ENCODE data around the gene TTF2. TPM values are rescaled to one million over a fixed set of nuclear protein-coding genes. Genes with fewer than 3 reads are reported as not detected.
A peak's percentile ranks its signal among the peaks of the same experiment; 100 is the strongest.

The TTF2 gene
- total RNA-seq, 1 donor from 2014 or later, result 40.6 TPM

DNA sequence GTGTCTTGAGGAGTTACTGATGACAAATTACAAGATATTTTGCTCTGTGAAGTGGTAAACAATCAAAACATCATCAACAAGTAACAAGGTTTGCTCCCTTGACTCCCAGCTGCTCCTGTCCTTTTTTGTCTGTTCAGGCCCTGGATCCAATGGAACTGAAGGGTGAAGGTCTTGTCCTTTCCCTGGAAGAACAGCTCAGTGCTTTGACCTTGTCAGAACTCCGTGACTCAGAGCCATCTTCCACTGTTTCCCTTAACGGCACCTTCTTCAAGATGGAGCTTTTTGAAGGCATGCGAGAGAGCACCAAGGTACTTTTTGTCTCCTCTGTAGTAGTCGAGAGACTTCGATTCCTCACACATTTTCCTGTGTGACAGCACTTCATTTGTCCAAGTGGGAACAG is 32.5 kb downstream of the TTF2 start:
- H3K36me3 Mint-ChIP-seq, result peaks cover 21% of the 10 kb centered on the region
- peak overlapping the region; percentile 74 for H3K27ac Mint-ChIP-seq
- no peaks in the 10 kb centered on the region for H3K27me3 Mint-ChIP-seq (ENCODE audit: low read depth)
- H3K9me3 Mint-ChIP-seq, result no peaks in the 10 kb centered on the region
- peaks cover 48% of the 10 kb centered on the region for H3K4me1 Mint-ChIP-seq
- TF ChIP-seq, protein P1, sequence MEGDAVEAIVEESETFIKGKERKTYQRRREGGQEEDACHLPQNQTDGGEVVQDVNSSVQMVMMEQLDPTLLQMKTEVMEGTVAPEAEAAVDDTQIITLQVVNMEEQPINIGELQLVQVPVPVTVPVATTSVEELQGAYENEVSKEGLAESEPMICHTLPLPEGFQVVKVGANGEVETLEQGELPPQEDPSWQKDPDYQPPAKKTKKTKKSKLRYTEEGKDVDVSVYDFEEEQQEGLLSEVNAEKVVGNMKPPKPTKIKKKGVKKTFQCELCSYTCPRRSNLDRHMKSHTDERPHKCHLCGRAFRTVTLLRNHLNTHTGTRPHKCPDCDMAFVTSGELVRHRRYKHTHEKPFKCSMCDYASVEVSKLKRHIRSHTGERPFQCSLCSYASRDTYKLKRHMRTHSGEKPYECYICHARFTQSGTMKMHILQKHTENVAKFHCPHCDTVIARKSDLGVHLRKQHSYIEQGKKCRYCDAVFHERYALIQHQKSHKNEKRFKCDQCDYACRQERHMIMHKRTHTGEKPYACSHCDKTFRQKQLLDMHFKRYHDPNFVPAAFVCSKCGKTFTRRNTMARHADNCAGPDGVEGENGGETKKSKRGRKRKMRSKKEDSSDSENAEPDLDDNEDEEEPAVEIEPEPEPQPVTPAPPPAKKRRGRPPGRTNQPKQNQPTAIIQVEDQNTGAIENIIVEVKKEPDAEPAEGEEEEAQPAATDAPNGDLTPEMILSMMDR (IDR thresholded peaks at IDR 0.05; ENCODE audit: unreplicated experiment), result no peak
- no peak for DNase-seq (ENCODE audit: low spot score in 2 of 2, unreplicated experiment in 2 of 2)
- no peak overlapping the region for H3K4me3 Mint-ChIP-seq

DNA sequence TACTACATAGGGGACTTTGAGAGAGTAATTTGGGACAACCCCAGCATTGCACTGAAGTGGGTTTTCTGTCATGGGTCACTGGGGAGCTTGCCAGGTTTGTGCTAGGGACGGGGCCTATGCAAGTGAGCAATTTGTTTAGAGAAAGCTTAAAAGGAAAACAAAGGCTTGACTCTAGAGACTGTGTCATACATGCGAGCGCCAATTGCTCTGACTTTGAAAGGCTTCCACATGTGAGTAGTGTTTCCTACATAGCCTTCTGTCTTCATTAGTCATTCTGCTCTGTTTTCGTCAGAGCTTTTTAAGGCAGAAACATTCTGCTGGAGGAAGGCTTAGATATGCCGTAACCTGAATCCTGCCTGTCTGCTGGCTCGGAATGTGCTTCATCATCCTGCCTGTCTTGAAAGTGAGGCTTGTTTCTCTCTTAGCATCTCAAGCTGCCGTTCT is 33.0 kb downstream of the TTF2 start:
- TF ChIP-seq, protein P1 (IDR thresholded peaks at IDR 0.05; ENCODE audit: unreplicated experiment), result no peak
- peak overlapping the region; percentile 74 for H3K27ac Mint-ChIP-seq
- no peaks in the 10 kb centered on the region for H3K27me3 Mint-ChIP-seq (ENCODE audit: low read depth)
- H3K4me1 Mint-ChIP-seq, result peaks cover 53% of the 10 kb centered on the region
- DNase-seq (ENCODE audit: low spot score in 2 of 2, unreplicated experiment in 2 of 2), result no peak
- H3K9me3 Mint-ChIP-seq, result no peaks in the 10 kb centered on the region
- peaks cover 19% of the 10 kb centered on the region for H3K36me3 Mint-ChIP-seq
- H3K4me3 Mint-ChIP-seq, result no peak overlapping the region

DNA sequence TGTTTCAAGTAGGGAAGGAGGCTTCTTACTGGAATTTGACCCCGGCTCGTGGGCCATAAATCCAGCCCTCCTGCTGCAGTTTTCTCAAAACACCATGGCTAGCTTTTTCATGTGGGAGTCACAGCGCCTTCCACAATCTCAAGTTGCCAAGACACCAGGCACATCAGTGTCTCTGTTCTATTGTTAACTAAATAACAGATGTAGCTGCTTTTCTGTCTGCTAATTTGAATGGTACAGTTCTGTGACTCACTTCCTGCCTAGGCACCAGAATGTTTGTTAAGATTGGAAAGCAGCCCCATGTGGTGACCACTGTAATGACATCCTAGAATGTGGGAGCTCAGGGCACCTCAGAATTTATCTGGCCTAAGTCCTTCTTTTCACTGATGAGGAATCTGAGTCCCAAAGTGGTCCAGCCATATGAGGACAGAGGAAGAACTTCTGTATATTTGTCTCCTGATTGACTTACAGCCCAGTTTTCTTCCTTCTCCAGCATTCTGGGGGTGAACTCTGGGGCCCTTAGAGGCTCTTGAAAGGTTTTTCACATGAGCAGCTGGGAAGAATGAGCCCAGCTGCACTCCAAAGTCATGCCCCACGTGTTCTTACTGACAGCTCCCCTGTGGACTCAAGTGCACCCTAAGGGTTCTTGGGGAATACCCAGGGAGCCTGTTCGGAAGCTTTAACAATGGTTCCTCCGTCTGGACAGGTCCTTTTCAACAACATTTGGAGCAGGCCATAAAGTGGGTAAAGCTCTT is 33.9 kb downstream of the TTF2 start:
- TF ChIP-seq, protein P1 (IDR thresholded peaks at IDR 0.05; ENCODE audit: unreplicated experiment), result peak; percentile 58
- H3K27me3 Mint-ChIP-seq (ENCODE audit: low read depth), result no peaks in the 10 kb centered on the region
- no peak overlapping the region for H3K4me3 Mint-ChIP-seq
- H3K36me3 Mint-ChIP-seq, result peaks cover 15% of the 10 kb centered on the region
- no peak for DNase-seq (ENCODE audit: low spot score in 2 of 2, unreplicated experiment in 2 of 2)
- H3K9me3 Mint-ChIP-seq, result no peaks in the 10 kb centered on the region
- peaks cover 60% of the 10 kb centered on the region for H3K4me1 Mint-ChIP-seq
- peak overlapping the region; percentile 74 for H3K27ac Mint-ChIP-seq

DNA sequence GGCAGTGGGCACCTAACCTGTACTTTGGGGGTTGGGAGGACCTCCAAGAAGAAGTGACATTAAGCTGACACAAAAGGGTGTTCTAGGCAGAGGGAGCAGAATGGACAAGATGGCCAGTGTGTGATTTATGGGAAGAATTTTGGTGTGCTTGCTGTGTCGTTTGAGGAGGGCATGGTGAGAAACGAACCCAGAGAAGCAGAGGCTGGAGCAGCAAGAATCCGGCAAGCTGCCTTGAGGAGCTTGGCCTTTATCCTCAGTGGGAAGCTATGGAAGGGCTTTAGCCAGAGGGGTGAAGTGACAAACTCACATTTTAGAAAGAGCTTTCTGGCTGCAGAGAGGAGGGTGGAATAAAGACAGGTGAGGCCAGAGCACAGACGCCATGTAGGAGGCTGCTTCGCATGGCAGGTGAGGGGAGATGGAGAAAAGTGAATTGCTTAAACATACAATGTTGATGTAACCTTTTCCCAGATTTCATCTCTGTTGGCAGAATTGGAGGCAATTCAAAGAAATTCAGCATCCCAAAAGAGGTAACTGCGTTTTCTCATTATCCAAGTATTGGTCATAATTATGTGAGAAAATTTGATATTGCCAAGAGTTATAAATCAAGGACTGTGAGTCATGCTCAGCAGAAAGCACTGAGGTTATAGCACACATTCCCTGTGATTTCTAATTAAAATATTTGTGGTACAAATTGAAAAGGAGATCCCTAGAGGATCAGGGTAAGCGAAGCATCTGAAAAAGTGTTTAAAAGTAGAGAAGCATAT is 34.9 kb downstream of the TTF2 start:
- Mint-ChIP-seq H3K4me1 (peaks cover 65% of the 10 kb centered on the region), H3K9me3 (no peaks in the 10 kb centered on the region), H3K4me3 (no peak overlapping the region), H3K36me3 (peaks cover 12% of the 10 kb centered on the region), H3K27ac (peak overlapping the region; percentile 74), H3K27me3 (ENCODE audit: low read depth) (no peaks in the 10 kb centered on the region)
- no peak for DNase-seq (ENCODE audit: low spot score in 2 of 2, unreplicated experiment in 2 of 2)
- TF ChIP-seq, protein P1 (IDR thresholded peaks at IDR 0.05; ENCODE audit: unreplicated experiment), result no peak

DNA sequence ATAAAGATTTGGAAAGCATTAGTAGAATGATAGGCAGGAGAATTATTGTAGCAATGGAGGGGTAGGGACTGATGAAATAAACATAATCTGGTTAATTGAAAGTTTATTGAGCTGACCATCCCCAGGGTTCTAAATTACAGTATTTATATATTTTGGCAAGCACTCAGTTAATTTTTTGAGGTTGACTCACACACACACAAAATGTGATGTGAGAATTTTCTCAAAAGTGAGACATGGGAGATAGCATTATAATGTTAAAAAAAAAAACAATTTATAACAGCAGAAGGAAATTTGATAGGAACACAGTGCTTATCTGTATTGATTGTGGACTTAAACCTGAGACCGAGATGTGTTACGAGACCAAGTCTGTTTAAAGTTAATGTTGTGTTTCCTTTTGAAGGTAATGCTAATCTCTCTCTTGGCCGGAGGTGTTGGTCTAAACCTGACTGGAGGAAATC is 36.9 kb downstream of the TTF2 start:
- Mint-ChIP-seq H3K4me3 (no peak overlapping the region), H3K27ac (peak overlapping the region; percentile 95), H3K4me1 (peaks cover 66% of the 10 kb centered on the region), H3K36me3 (peaks cover 12% of the 10 kb centered on the region), H3K9me3 (no peaks in the 10 kb centered on the region), H3K27me3 (ENCODE audit: low read depth) (no peaks in the 10 kb centered on the region)
- DNase-seq (ENCODE audit: low spot score in 2 of 2, unreplicated experiment in 2 of 2), result no peak
- TF ChIP-seq, protein P1 (IDR thresholded peaks at IDR 0.05; ENCODE audit: unreplicated experiment), result no peak
